ENCODE results near the gene NKG7.

NKG7 gene

DNA sequence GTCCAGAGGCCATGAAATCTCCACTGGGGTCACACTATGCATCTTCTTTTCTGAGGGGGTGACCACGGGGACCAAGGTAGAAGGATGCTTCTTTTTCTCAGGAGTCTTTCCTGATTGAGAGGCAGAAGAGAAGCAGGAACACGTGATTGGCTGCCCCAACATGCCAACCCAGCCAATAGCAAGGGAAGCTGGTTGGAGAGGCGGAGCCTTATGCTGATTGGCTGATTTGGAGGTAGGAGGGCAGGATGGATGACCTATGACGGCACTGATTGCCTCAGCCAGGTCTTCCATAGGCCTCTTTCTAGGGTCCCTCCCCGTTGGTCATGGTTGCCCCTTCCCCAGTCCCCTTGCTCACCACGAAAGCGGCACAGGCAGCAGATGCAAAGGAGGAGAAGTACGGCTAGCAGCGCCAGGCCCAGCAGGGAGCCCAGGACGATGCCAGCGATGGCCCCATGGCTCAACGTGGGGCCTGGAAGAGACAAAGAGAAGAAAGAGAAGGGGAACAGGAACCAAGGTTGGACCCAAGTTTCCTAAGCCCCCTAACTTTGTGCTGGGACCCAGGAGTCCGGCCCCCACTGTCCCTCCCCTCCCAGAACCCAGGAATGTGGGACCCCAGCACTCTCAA is 38.5 kb downstream of the NKG7 start:
- no peak for DNase-seq

DNA sequence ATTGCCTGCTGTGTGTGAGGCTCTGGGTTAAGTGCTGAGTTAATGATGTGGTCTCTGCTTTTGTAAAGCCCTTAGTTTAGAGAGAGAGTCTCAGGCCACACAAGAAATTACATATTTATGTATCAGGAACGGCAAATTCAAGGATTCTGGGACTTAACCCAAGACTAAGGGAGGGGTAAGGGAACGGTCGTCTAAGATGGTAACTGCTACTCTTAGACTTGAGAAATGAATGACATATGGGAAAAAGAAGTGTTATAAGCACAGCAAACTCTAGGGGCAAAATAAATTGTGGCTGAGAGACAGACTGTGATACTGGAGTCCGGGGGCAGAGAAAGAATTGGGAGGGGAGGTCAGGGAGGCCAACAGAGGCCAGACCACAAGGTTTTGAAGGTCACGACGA is 40.7 kb downstream of the NKG7 start:
- DNase-seq, result no peak

DNA sequence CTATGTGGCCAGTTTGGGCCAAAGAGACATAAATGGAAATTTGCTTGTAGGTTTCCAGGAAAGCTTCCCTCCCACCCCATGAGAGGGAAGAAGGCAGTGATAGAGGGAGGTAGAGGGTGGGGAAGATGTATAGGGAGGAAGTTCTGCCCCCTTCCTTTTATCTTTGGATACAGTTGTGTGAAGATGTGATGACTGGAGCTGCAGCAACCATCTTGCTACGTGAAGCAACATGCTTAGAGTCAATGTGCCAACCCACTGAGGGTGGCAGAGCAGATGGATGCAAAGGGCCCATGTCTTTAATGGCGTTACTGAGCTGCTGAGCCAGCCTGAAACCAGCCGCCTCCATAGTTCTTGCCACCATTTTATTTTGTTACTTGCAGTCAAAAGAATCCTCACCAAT is 41.3 kb downstream of the NKG7 start:
- no peak for DNase-seq

DNA sequence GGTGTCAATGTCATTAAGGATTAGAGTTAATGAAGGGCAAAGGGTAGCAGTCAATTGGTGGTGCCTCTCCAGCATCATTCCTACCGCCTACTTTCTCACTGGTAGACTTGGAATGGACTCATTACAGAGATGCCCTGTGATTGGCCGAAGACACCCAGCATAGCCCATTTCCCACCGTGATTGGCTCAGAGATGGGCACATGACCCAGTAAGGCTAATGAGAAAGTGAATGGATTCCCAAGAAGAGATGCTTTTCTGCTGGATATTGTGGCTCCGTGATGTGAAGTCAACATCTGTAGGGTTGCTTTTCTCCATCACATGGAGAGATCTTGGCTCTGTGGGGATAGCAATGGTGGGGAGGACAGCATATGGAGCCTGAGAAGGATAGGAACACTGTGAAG is 42.1 kb downstream of the NKG7 start:
- no peak for DNase-seq

DNA sequence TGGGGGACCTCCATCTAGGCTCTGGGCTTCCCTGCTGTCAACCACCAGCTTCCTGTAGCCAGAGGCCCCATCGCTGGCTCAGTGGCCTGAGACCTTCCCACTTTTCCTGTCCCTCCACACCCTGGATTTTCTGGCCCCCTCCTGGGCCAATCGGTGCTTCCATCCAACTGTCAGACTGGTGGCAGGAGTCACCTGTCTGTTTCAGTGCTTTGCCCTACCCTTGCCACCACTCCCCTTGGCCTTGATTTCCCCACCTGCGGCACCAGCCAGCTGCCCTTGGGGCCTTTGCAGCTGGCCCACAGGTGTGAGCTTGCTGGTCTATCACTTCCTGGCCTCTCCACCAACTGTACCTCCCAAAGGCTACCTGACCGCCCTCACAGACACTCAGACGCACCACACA is 43.0 kb downstream of the NKG7 start:
- DNase-seq, result no peak

DNA sequence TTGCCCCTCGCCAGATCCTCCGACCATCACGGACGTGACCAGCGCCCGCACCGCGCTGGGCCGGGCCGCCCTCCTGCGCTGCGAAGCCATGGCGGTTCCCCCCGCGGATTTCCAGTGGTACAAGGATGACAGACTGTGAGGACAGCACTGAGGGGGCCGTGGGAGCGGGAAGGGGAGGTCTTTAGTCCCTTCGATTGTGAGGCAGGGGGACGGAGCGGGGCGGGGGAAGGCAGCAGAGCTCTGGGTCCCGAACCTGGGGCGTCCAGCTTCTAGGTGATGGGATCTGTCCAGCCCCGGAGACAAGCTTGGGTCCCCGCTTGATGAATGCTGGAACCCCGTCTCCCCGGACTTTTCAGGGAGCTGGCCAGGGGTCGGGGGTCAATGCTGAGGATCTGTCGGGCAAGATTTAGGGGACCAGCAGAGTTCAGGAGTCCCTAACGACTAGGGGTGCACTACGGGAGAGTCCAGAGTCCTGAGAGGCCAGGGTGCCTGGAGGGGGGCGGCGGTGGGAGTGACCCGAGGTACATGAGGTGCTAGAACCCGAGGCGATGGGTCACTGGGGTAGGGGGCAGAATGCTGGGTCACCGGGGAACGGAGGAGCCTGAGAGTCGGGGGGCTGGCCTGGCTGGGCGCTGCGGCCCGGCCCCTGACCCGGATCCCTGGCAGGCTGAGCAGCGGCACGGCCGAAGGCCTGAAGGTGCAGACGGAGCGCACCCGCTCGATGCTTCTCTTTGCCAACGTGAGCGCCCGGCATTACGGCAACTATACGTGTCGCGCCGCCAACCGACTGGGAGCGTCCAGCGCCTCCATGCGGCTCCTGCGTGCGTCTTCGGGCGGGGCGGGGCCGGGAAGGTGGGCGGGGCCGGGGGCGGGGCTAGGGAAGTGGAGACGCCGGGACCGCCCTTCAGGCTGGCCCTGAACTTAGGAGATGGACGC is 45.1 kb downstream of the NKG7 start:
- DNase-seq, result peak; percentile 27 to 50

DNA sequence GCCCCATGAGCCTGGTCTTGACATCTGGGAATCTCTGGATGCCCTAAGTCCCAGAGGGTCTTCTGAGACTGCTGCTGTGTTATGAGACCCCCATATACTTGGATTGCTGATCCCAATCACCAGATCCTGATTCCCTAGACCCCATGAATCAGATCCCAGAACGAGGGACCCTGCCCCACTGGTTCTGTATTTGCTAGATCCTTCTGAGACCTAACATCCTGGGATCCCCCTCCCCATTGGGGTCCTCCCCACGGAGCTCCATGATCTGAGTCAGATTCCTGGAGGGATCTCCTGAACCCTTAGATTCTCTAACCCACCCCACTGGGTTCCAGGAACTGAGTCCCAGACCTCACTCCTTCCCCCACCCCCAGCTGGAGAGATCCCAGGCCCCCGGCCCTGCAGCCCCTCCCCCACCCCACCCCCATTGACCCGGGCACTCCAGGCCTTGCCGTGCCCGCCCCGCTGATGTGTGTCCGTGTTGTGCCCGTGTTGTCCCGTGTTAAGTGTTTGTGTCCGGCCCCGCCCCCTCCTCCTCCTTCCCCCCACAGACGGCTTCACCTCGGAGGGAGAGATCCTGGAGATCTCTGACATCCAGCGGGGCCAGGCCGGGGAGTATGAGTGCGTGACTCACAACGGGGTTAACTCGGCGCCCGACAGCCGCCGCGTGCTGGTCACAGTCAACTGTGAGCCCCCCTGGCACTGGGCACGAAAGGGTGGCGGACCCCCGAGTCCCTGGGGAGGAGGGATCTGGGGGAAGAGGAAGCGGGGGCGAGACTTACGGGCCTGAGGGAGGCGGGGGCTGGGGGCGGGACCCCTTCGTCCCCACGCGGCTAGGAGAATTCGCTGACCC is 46.0 kb downstream of the NKG7 start:
- no peak for DNase-seq

DNA sequence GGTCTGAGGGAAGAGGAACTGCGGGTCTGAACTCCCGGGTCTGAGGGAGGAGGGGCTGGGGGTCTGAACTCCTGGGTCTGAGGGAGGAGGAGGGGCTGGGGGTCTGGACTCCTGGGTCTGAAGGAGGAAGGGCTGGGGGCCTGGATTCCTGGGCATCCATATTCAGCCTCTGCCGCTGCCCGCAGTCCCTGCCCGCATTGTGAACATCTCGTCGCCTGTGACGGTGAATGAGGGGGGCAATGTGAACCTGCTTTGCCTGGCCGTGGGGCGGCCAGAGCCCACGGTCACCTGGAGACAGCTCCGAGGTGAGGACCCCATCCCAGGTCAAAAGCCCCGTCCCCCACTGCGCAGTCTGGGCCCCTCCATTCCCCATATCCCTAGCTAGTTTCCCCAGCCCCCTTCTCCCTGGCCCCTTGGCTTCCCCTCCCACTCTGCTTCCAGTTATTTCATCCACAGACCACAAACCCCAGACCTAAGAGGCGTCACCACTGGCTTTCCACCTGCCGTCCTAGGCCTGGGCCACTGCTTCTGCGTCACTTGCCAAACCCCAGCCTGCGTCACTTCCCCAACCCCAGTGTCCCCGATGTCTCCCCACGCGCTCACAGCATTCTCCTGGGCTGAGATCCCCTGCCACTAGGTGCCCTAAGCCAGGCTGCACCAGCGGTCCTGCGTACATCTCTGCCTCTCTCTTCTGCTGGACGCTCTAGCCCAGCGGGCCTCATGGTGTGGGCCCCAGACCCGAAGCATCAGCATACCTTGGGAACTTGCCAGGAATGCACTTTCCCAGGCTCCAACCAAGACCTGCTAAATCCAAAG is 47.1 kb downstream of the NKG7 start:
- no peak for DNase-seq

DNA sequence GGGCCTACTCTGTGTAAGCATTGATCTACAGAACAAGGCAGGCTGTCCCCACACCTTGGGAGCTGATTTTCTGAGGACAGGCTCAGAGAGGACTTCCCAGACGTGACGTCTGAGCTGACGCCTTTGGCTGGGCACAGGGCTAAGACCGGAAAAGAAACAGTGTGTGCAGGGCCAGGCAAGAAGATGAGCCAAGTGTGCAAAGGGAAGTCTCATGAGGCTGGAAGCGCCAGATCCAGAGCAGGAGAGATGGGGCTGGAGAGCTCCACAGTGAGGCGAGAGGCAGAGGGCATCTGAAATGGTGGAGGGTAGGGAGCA is 48.3 kb downstream of the NKG7 start:
- DNase-seq, result no peak

DNA sequence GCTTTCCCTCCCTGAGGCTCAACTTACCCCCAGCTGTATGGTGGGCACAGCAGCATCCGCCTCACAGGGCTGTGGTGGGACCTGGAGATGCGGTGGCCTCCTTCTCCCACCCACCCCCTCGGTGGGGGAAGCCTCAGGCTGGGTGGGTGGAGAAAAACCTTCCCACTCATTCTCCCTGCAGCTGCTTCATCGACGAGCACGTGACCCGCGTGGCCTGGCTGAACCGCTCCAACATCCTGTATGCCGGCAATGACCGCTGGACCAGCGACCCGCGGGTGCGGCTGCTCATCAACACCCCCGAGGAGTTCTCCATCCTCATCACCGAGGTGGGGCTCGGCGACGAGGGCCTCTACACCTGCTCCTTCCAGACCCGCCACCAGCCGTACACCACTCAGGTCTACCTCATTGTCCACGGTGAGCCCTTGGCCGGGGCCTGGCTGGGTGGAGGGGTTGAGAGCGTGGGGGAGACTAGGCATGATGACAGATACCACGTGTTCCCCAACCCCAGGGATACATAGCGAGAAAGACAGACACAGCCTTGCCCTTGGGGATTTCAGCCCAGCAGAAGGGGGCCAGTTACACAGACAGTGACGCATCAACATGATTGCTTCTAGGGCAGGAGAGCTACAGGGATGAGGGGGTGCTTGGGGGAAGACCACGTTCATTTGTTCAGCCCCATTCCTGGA is 48.8 kb downstream of the NKG7 start:
- no peak for DNase-seq

DNA sequence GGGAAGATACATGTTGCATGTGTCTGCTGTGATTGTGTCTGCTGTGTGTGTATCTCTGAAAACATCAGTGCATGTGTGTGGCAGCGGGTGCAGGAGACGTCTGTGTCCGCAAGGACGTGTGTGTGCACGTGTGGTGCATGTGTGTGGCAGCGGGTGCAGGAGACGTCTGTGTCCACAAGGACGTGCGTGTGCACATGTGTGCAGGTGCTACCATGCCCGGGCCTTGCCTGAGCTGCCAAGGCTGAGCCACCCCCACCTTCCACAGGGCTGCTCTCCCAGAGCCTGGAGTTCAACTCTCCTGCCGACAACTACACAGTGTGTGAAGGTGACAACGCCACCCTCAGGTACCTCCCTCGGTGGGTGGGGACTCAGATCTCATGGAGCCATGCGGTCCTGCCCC is 50.7 kb downstream of the NKG7 start:
- DNase-seq, result no peak

Measured in stimulated activated CD4-positive, alpha-beta T cell treated with anti-CD3 and anti-CD28 coated beads, Interleukin-4, amount 100 ng/mL, for 4 hours (primary cell).